H1 (cell line): Measurements from ENCODE around the gene RAD18. TPM values are rescaled to one million over a fixed set of nuclear protein-coding genes. Genes with fewer than 3 reads are reported as not detected.

Experiments used
- CTCF ChIA-PET: fragments of 300-600 bp; sonication (Branson Sonifier 250); formaldehyde crosslinking; loops from one replicate; lab custom pipeline; 2021; ENCODE audit not compliant: partially characterized antibody; lab: Charles Lee
- POLR2A ChIA-PET: fragments of 300-600 bp; sonication (Branson Sonifier 250); formaldehyde crosslinking; loops from one replicate; lab custom pipeline; 2021; ENCODE audit warnings: inconsistent platforms; ENCODE audit not compliant: partially characterized antibody; lab: Charles Lee
- DNase-seq, 2 experiments: peaks; one replicate each; pipeline versions ENCODE4 v3.0.0 to v3.0.0-alpha.2; 2010 to 2022; ENCODE audit warnings: low spot score in 2 of 2, low read depth in 1 of 2, mixed read lengths in 1 of 2
- FAIRE-seq: peaks from 2 replicates; lab custom pipeline; 2011; peaks lifted over from hg19 to GRCh38; lab: Jason Lieb, UNC
- H2AFZ ChIP-seq: 2 replicates; pipeline ENCODE4 v1.8.1; 2012; ENCODE audit warnings: low read length, inconsistent platforms
- H2AK5ac ChIP-seq: 2 replicates; pipeline ENCODE4 v1.6.1; 2013; ENCODE audit warnings: low read depth, low read length
- H2BK120ac ChIP-seq: replicated peaks from 2 replicates; pipeline ENCODE3; 2013; ENCODE audit warnings: low read depth, low read length, inconsistent platforms
- H2BK12ac ChIP-seq: 2 replicates; pipeline ENCODE4 v1.6.1; 2013; ENCODE audit warnings: low read depth, low read length
- H2BK15ac ChIP-seq: 2 replicates; pipeline ENCODE4 v1.6.1; 2013; ENCODE audit warnings: low read length
- H2BK20ac ChIP-seq: 2 replicates; pipeline ENCODE4 v1.6.1; 2013; ENCODE audit warnings: low read length
- H2BK5ac ChIP-seq: 2 replicates; pipeline ENCODE4 v1.6.1; 2013; ENCODE audit warnings: low read depth, low read length
- H3K14ac ChIP-seq: 2 replicates; pipeline ENCODE4 v1.6.1; 2013; ENCODE audit warnings: inconsistent platforms; ENCODE audit not compliant: insufficient read length
- H3K18ac ChIP-seq: 2 replicates; pipeline ENCODE4 v1.6.1; 2013; ENCODE audit warnings: low read length; ENCODE audit errors: extremely low read depth
- H3K23ac ChIP-seq: 2 replicates; pipeline ENCODE4 v1.6.1; 2013; ENCODE audit warnings: inconsistent platforms; ENCODE audit not compliant: insufficient read length
- H3K23me2 ChIP-seq: 2 replicates; pipeline ENCODE4 v1.6.1; 2013; ENCODE audit warnings: low read depth, low read length
- H3K27ac ChIP-seq: 2 replicates; pipeline ENCODE4 v1.6.1; 2011; ENCODE audit warnings: low read depth, low read length, inconsistent platforms
- H3K27me3 ChIP-seq, 4 experiments: replicated peaks in 1 of 4; 1 replicate in 1 of 4; 2 replicates in 3 of 4; pipeline versions ENCODE4 v1.6.1 to v1.8.1; 2011 to 2013; ENCODE audit warnings: low read length in 3 of 4, mild to moderate bottlenecking in 3 of 4, inconsistent platforms in 2 of 4, mixed read lengths in 2 of 4, moderate library complexity in 1 of 4; ENCODE audit not compliant: control insufficient read depth in 3 of 4, insufficient read depth in 3 of 4; ENCODE audit errors: extremely low read depth in 1 of 4
- H3K36me3 ChIP-seq, 4 experiments: 2 replicates each; pipeline versions ENCODE4 v1.6.1 to v1.8.1; 2011 to 2013; ENCODE audit warnings: mild to moderate bottlenecking in 4 of 4, low read length in 3 of 4, moderate library complexity in 2 of 4, control low read depth in 1 of 4, inconsistent platforms in 1 of 4; ENCODE audit not compliant: insufficient read depth in 4 of 4, control insufficient read depth in 2 of 4
- H3K4ac ChIP-seq: replicated peaks from 2 replicates; pipeline ENCODE3; 2013; ENCODE audit warnings: low read length, low read depth, mixed read lengths, inconsistent platforms; ENCODE audit not compliant: insufficient read length
- H3K4me1 ChIP-seq, 4 experiments: replicated peaks in 1 of 4; 1 replicate in 1 of 4; 2 replicates in 3 of 4; pipeline versions ENCODE4 v1.6.1 to v1.8.1; 2011 to 2013; ENCODE audit warnings: low read length in 3 of 4, inconsistent platforms in 2 of 4, mixed read lengths in 1 of 4; ENCODE audit not compliant: insufficient read depth in 4 of 4, control insufficient read depth in 3 of 4
- H3K4me2 ChIP-seq, 2 experiments: 2 replicates each; pipeline versions ENCODE4 v1.6.1 to v1.8.1; 2011 to 2013; ENCODE audit warnings: low read depth in 2 of 2, low read length in 2 of 2, control low read depth in 1 of 2, inconsistent platforms in 1 of 2, mild to moderate bottlenecking in 1 of 2; ENCODE audit not compliant: insufficient read depth in 1 of 2
- H3K4me3 ChIP-seq, 4 experiments: fragments of 200-600, 300-600 bp in 1 of 4; sonication (generic), shearing (Covaris generic), sonication (Bioruptor Twin) in 1 of 4; 2 replicates each; pipeline versions ENCODE4 v1.5.1 to v1.8.1; 2011 to 2016; ENCODE audit warnings: low read length in 4 of 4, low read depth in 3 of 4, control low read depth in 2 of 4, inconsistent platforms in 2 of 4, mild to moderate bottlenecking in 2 of 4, mixed read lengths in 1 of 4, moderate library complexity in 1 of 4; ENCODE audit not compliant: insufficient read depth in 2 of 4; ENCODE audit errors: extremely low read depth in 1 of 4
- H3K56ac ChIP-seq: replicated peaks from 2 replicates; pipeline ENCODE3; 2013; ENCODE audit warnings: low read depth, mild to moderate bottlenecking, mixed read lengths, low read length, inconsistent platforms; ENCODE audit not compliant: insufficient read length
- H3K79me1 ChIP-seq: 2 replicates; pipeline ENCODE4 v1.6.1; 2013; ENCODE audit warnings: low read depth, low read length, control low read depth
- H3K79me2 ChIP-seq, 2 experiments: 2 replicates each; pipeline versions ENCODE4 v1.6.1 to v1.8.1; 2012 to 2013; ENCODE audit warnings: low read length in 2 of 2, mild to moderate bottlenecking in 2 of 2, inconsistent platforms in 1 of 2; ENCODE audit not compliant: insufficient read depth in 2 of 2, control insufficient read depth in 1 of 2
- H3K9ac ChIP-seq, 4 experiments: replicated peaks in 1 of 4; 1 replicate in 1 of 4; 2 replicates in 3 of 4; pipeline versions ENCODE4 v1.6.1 to v1.8.1; 2011 to 2013; ENCODE audit warnings: low read depth in 3 of 4, low read length in 3 of 4, control low read depth in 2 of 4, mild to moderate bottlenecking in 2 of 4, moderate library complexity in 2 of 4, inconsistent platforms in 1 of 4; ENCODE audit errors: extremely low read depth in 1 of 4
- H3K9me3 ChIP-seq, 2 experiments: 2 replicates each; pipeline versions ENCODE4 v1.6.1 to v1.8.1; 2012 to 2013; ENCODE audit warnings: mild to moderate bottlenecking in 2 of 2, moderate library complexity in 2 of 2, control low read depth in 1 of 2, inconsistent platforms in 1 of 2, low read depth in 1 of 2, low read length in 1 of 2, mixed read lengths in 1 of 2; ENCODE audit not compliant: insufficient read depth in 2 of 2
- H4K20me1 ChIP-seq, 2 experiments: replicated peaks in 1 of 2; 2 replicates each; pipeline versions ENCODE3 to v1.8.1; 2011 to 2013; ENCODE audit warnings: inconsistent platforms in 2 of 2, low read length in 2 of 2, mild to moderate bottlenecking in 1 of 2; ENCODE audit not compliant: insufficient read depth in 2 of 2, control insufficient read depth in 1 of 2
- H4K5ac ChIP-seq: 2 replicates; pipeline ENCODE4 v1.6.1; 2013; ENCODE audit warnings: low read length, low read depth, mixed read lengths, inconsistent platforms; ENCODE audit not compliant: insufficient read length
- H4K8ac ChIP-seq: 2 replicates; pipeline ENCODE4 v1.8.0; 2013; ENCODE audit warnings: mild to moderate bottlenecking, moderate library complexity, low read length, inconsistent platforms; ENCODE audit not compliant: insufficient read depth; ENCODE audit errors: extremely low read depth
- H4K91ac ChIP-seq: replicated peaks from 2 replicates; pipeline ENCODE3; 2013; ENCODE audit warnings: low read length, mixed read lengths, inconsistent platforms; ENCODE audit not compliant: insufficient read length
- BACH1 ChIP-seq: IDR thresholded peaks from 2 replicates; pipeline ENCODE4 v1.6.1; 2012; ENCODE audit warnings: low read length, improper control_type of control experiment
- CHD1 ChIP-seq: IDR thresholded peaks from 2 replicates; pipeline ENCODE4 v1.6.1; 2012; ENCODE audit warnings: low read depth, low read length, improper control_type of control experiment
- FOSL1 ChIP-seq: IDR thresholded peaks from 2 replicates; pipeline ENCODE4 v1.6.1; 2011; ENCODE audit warnings: mild to moderate bottlenecking, low read depth, low read length, moderate library complexity; ENCODE audit not compliant: insufficient read depth
- HDAC6 ChIP-seq: IDR thresholded peaks from one replicate; pipeline ENCODE4 v1.7.1; 2012; ENCODE audit warnings: low read depth, mild to moderate bottlenecking, inconsistent platforms, low read length, moderate library complexity
- NANOG ChIP-seq: IDR thresholded peaks from 2 replicates; pipeline ENCODE4 v1.6.1; 2011; ENCODE audit warnings: low read length, low read depth, mild to moderate bottlenecking, inconsistent platforms; ENCODE audit not compliant: insufficient read depth, poor library complexity, severe bottlenecking
- POLR2A ChIP-seq, 2 experiments: IDR thresholded peaks; 1 replicate in 1 of 2; 2 replicates in 1 of 2; pipeline ENCODE4 v1.6.1; 2011; ENCODE audit warnings: low read depth in 2 of 2, low read length in 2 of 2, mild to moderate bottlenecking in 2 of 2; ENCODE audit errors: control extremely low read depth in 1 of 2
- POU5F1 ChIP-seq: IDR thresholded peaks from 2 replicates; pipeline ENCODE4 v1.6.1; 2011; ENCODE audit warnings: low read depth, mild to moderate bottlenecking, low read length, moderate library complexity
- RAD21 ChIP-seq, 2 experiments: IDR thresholded peaks in 1 of 2; conservative IDR thresholded peaks in 1 of 2; 2 replicates each; pipeline ENCODE4 v1.6.1; 2011; ENCODE audit warnings: low read depth in 2 of 2, low read length in 2 of 2, improper control_type of control experiment in 1 of 2, inconsistent platforms in 1 of 2, mild to moderate bottlenecking in 1 of 2, moderate library complexity in 1 of 2
- RXRA ChIP-seq: IDR thresholded peaks from 2 replicates; pipeline ENCODE4 v1.6.1; 2011; ENCODE audit warnings: low read depth, mild to moderate bottlenecking, low read length, moderate library complexity; ENCODE audit not compliant: insufficient read depth
- SP2 ChIP-seq: IDR thresholded peaks from 2 replicates; pipeline ENCODE4 v1.6.1; 2012; ENCODE audit warnings: mild to moderate bottlenecking, low read length, inconsistent platforms
- TAF7 ChIP-seq: optimal IDR thresholded peaks from 2 replicates; pipeline ENCODE3; 2011; ENCODE audit warnings: low read depth, mild to moderate bottlenecking, inconsistent platforms, low read length, moderate library complexity, borderline replicate concordance
- YY1 ChIP-seq: IDR thresholded peaks from 2 replicates; pipeline ENCODE4 v1.6.1; 2011; ENCODE audit warnings: low read depth, mild to moderate bottlenecking, low read length
- WGBS, 2 experiments: shearing (Covaris generic) in 1 of 2; methylation state at CpG; one replicate each; pipeline versions ENCODE4 v1.1.6 to v1.1.7; 2013 to 2015; ENCODE audit warnings: low lambda C conversion rate in 2 of 2, mixed read lengths in 2 of 2, inconsistent platforms in 1 of 2, low coverage in 1 of 2, missing lambda C conversion rate in 1 of 2; ENCODE audit not compliant: insufficient replicate concordance in 2 of 2, insufficient coverage in 1 of 2, insufficient read length in 1 of 2; ENCODE audit errors: extremely low coverage in 1 of 2, missing lambda C conversion rate in 1 of 2; 5-methylcytosine and 5-hydroxymethylcytosine counted together
- polyA plus RNA-seq, 7 experiments: library from polyadenylated mRNA; depleted of rRNA in 3 of 7; stranded (reverse) in 5 of 7; unstranded in 2 of 7; fragments of >200 nt in 5 of 7; fragments of 200-250 nt in 2 of 7; gene quantifications; 1 replicate in 5 of 7; 2 replicates in 1 of 7; 4 replicates in 1 of 7; pipeline versions ENCODE4 v1.2.1 to v1.2.3, GENCODE V29; 2011 to 2013; ENCODE audit warnings: missing spikeins in 2 of 7, mixed read lengths in 2 of 7
- total RNA-seq: library from RNA; stranded (reverse); fragmentation: NEBNext Ultra II Directional; extraction: Animal tissue kit (Norgen Biotek cat#: 25700); gene quantifications from 2 replicates; pipeline ENCODE4 v1.2.1, GENCODE V29; 2021
- TF ChIP-seq, protein P1 (sequence below): IDR thresholded peaks from 2 replicates; pipeline ENCODE4 v1.6.1; 2012; ENCODE audit warnings: inconsistent platforms

RAD18 gene
- total and polyA plus RNA-seq, 2 of the 8 experiments (the other 6 are each of a cell fraction or from before 2014, with no cell fraction given), result 13.0 to 23.2 TPM

DNA sequence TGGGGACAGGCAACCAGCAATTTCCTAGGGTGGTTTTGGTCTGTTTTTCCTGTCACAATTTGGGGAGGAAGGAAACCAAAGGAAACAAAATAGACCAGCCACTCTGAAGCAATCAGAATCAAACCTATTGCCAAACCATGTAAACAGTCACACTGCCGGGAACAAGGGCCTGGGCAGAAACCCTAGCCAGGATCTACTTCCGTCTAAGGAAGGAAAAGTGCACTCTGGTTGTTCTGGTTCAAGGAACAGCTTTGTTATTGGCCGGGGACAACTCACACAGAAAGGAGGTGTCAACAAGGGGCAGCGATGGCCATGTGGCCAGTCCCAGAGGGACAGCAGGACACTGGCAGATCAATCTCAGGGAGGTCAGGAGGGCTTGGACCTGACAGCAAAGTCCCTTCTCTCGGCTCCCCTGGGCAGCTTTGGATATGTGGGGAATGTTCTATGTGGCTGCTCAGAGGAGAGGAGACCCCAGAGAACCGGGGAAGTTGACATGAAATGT is 17.5 kb upstream of the RAD18 start:
- no peaks in the 10 kb centered on the region for H4K20me1 ChIP-seq
- H4K5ac ChIP-seq, result no peak overlapping the region
- CTCF ChIA-PET, result interaction anchor here (0.6 to 7.4 kb wide), 12 partner anchors 9 to 322 kb away, joined by 3 to 35 read pairs (median 3); partner anchors contain the start of gene SRGAP3
- no peak overlapping the region for H3K4ac ChIP-seq
- H3K18ac ChIP-seq, result no peak overlapping the region
- H3K36me3 ChIP-seq, result no peaks in the 10 kb centered on the region
- WGBS, 2 experiments, result 90% methylated on average over 6 of the region's 6 CpGs; no CpG with 5 or more reads in 1 of the 2 experiments
- no peak overlapping the region for H3K4me3 ChIP-seq
- H2AK5ac ChIP-seq, result no peak overlapping the region
- FAIRE-seq, result no peak
- no peak overlapping the region for H2BK20ac ChIP-seq
- no peak overlapping the region for H3K27ac ChIP-seq
- no peak overlapping the region for H4K91ac ChIP-seq
- DNase-seq, result no peak
- H3K27me3 ChIP-seq, result no peaks in the 10 kb centered on the region
- no peak overlapping the region for H3K56ac ChIP-seq
- H3K9ac ChIP-seq, result no peak overlapping the region
- no peak overlapping the region for H2BK12ac ChIP-seq
- no peak overlapping the region for H2AFZ ChIP-seq
- no peak overlapping the region for H2BK120ac ChIP-seq
- H3K4me2 ChIP-seq, result no peak overlapping the region
- H4K8ac ChIP-seq, result no peak overlapping the region
- no peaks in the 10 kb centered on the region for H3K79me2 ChIP-seq
- no peaks in the 10 kb centered on the region for H3K4me1 ChIP-seq
- POLR2A ChIA-PET, result interaction anchor here (1.2 kb wide), 1 partner anchor 15 kb away, joined by 4 read pairs; no protein-coding TSS in a partner anchor
- H3K79me1 ChIP-seq, result no peaks in the 10 kb centered on the region
- no peaks in the 10 kb centered on the region for H3K23me2 ChIP-seq
- no peaks in the 10 kb centered on the region for H3K9me3 ChIP-seq
- H3K14ac ChIP-seq, result no peak overlapping the region
- H2BK5ac ChIP-seq, result no peak overlapping the region
- no peak overlapping the region for H2BK15ac ChIP-seq
- TF ChIP-seq HDAC6, result no peak
- no peak for TF ChIP-seq CHD1
- TF ChIP-seq FOSL1, result no peak
- no peak for TF ChIP-seq BACH1
- TF ChIP-seq SP2, result no peak
- TF ChIP-seq RAD21 (IDR thresholded peaks at IDR 0.05 in 1 of 2, conservative IDR thresholded peaks at IDR 0.05 in 1 of 2; ENCODE audit: low read depth in 2 of 2, low read length in 2 of 2), result no peak
- TF ChIP-seq, protein P1, sequence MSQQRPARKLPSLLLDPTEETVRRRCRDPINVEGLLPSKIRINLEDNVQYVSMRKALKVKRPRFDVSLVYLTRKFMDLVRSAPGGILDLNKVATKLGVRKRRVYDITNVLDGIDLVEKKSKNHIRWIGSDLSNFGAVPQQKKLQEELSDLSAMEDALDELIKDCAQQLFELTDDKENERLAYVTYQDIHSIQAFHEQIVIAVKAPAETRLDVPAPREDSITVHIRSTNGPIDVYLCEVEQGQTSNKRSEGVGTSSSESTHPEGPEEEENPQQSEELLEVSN, result no peak
- no peak for TF ChIP-seq POU5F1
- TF ChIP-seq POLR2A (IDR thresholded peaks at IDR 0.05; ENCODE audit: control extremely low read depth in 1 of 2, low read depth in 2 of 2, low read length in 2 of 2), result no peak
- TF ChIP-seq RXRA, result no peak
- no peak for TF ChIP-seq YY1
- TF ChIP-seq NANOG, result no peak
- no peak for TF ChIP-seq TAF7
- no peak overlapping the region for H3K23ac ChIP-seq
